HFFc6 (cell line): Measurements from ENCODE around the gene CD244. TPM values are rescaled to one million over a fixed set of nuclear protein-coding genes. Genes with fewer than 3 reads are reported as not detected.

Experiments used
- DNase-seq: peaks from one replicate; pipeline ENCODE4 v3.0.0-alpha.2; 2018
- H3K27ac Mint-ChIP-seq: 2 replicates; pipeline ENCODE4 v1.8.0; 2020; ENCODE audit warnings: mild to moderate bottlenecking, mixed read lengths
- H3K27me3 Mint-ChIP-seq: 2 replicates; pipeline ENCODE4 v1.8.0; 2021; ENCODE audit warnings: mild to moderate bottlenecking, moderate library complexity, mixed read lengths; ENCODE audit not compliant: insufficient read depth
- H3K36me3 Mint-ChIP-seq: 2 replicates; pipeline ENCODE4 v1.8.0; 2021; ENCODE audit warnings: low read depth, mixed read lengths
- H3K4me1 Mint-ChIP-seq: 2 replicates; pipeline ENCODE4 v1.8.0; 2020; ENCODE audit warnings: low read depth, mixed read lengths
- H3K4me3 Mint-ChIP-seq: 2 replicates; pipeline ENCODE4 v1.8.0; 2020; ENCODE audit warnings: mild to moderate bottlenecking, moderate library complexity, mixed read lengths
- H3K9me3 Mint-ChIP-seq: 2 replicates; pipeline ENCODE4 v1.8.0; 2020; ENCODE audit warnings: mild to moderate bottlenecking, mixed read lengths
- total RNA-seq, 6 experiments: library from RNA; stranded (reverse); fragmentation: NEBNext Ultra II Directional; extraction: Animal tissue kit (Norgen Biotek cat#: 25700); gene quantifications; 2 replicates in 1 of 6; 3 replicates in 5 of 6; pipeline ENCODE4 v1.2.3, GENCODE V29; 2021
- TF ChIP-seq, protein P1 (sequence below): fragments of 200-600 bp; sonication (generic); IDR thresholded peaks from 2 replicates; pipeline ENCODE4 v1.5.0; 2021; ENCODE audit warnings: antibody characterized with exemption, mild to moderate bottlenecking

Gene CD244
- total RNA-seq, 6 experiments from 2014 or later: not detected

DNA sequence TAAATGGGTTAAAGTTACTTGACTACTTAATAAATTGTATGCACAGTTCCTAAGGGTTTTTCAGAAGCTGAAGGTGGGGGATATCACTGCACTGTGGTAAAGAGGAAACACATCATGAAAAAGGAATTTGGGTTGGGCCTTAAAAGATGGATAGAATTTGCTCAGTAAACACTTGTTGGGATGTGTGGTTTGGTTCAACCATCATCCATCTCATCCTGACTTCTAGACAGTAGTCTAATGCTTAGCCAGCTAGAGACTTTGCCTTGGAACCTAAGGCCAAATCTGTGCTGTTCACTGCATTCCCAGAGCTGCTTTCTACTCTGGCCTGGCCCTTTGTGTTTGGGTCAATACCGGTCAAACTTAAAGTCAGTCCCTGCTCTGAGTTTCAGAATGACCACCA lies 36.1 kb downstream of the CD244 start:
- H3K27ac Mint-ChIP-seq: no peak overlapping the region

DNA sequence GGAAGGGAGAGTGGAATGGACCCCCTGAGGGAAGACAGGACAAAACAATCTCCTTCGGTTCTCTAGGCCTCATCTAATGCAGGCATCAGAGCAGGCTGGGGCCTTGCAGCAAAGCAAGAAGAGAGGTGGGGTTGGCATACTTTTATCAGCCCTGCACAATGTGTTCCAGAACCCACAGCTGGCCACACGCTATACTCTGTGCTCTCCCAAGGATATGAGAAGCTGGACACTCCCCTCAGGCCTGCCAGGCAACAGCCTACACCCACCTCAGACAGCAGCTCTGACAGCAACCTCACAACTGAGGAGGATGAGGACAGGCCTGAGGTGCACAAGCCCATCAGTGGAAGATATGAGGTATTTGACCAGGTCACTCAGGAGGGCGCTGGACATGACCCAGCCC lies 39.4 kb downstream of the CD244 start:
- Mint-ChIP-seq H3K27me3 (peaks cover 15% of the 10 kb centered on the region), H3K4me3 (no peak overlapping the region), H3K27ac (no peak overlapping the region), H3K36me3 (no peaks in the 10 kb centered on the region), H3K9me3 (no peaks in the 10 kb centered on the region), H3K4me1 (peaks cover 18% of the 10 kb centered on the region)
- no peak for DNase-seq
- TF ChIP-seq, protein P1, sequence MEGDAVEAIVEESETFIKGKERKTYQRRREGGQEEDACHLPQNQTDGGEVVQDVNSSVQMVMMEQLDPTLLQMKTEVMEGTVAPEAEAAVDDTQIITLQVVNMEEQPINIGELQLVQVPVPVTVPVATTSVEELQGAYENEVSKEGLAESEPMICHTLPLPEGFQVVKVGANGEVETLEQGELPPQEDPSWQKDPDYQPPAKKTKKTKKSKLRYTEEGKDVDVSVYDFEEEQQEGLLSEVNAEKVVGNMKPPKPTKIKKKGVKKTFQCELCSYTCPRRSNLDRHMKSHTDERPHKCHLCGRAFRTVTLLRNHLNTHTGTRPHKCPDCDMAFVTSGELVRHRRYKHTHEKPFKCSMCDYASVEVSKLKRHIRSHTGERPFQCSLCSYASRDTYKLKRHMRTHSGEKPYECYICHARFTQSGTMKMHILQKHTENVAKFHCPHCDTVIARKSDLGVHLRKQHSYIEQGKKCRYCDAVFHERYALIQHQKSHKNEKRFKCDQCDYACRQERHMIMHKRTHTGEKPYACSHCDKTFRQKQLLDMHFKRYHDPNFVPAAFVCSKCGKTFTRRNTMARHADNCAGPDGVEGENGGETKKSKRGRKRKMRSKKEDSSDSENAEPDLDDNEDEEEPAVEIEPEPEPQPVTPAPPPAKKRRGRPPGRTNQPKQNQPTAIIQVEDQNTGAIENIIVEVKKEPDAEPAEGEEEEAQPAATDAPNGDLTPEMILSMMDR: no peak

More for the DNA sequence above, 36.1 kb downstream of the CD244 start:
- Mint-ChIP-seq H3K4me3 (no peak overlapping the region), H3K9me3 (no peaks in the 10 kb centered on the region), H3K36me3 (no peaks in the 10 kb centered on the region), H3K4me1 (peaks cover 18% of the 10 kb centered on the region), H3K27me3 (peaks cover 9% of the 10 kb centered on the region)
- TF ChIP-seq, protein P1: no peak
- DNase-seq: peak; percentile 6

DNA sequence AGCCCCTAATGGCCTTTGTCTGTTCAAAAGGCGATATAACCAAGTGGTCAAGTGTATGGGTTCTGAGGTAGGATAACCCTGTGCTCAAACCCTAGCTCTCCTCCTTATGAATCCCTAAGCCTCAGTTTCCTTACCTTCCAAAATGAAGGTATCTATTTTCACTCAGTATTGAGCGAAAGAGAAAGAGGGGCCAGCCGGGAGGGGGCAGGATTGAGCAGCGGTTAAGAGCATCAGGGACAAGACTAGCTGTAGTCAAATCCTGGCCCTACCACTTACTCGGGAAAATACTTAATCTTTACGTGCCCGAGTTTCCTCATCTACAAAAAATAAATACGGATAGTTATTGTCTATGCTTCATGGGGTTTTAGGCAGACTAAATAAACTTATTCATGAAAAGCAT lies 41.1 kb downstream of the CD244 start:
- Mint-ChIP-seq H3K36me3 (no peaks in the 10 kb centered on the region), H3K27ac (no peak overlapping the region), H3K9me3 (no peaks in the 10 kb centered on the region), H3K4me3 (no peak overlapping the region), H3K27me3 (peaks cover 13% of the 10 kb centered on the region), H3K4me1 (peaks cover 9% of the 10 kb centered on the region)
- TF ChIP-seq, protein P1: peak; percentile 51
- no peak for DNase-seq

DNA sequence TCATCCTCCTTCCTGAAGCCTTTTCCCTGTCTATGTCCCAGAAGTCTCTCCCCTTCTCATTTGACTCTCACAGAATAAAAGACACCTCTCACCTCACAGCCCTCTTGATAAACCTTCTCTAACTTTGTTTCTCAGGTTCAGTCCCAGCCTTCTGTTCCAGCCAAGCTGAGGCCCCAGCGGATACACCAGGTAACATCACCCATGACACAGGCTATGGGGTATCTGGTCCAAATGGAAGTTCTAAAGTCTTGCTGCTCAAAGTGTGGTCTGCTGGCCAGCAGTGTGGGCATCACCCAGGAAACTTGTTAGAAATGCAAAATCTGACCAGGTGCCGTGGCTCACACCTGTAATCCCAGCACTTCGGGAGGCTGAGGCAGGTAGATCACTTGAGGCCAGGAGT lies 43.5 kb downstream of the CD244 start:
- H3K4me3 Mint-ChIP-seq: no peak overlapping the region
- H3K9me3 Mint-ChIP-seq: no peaks in the 10 kb centered on the region
- no peak overlapping the region for H3K27ac Mint-ChIP-seq
- no peaks in the 10 kb centered on the region for H3K4me1 Mint-ChIP-seq
- TF ChIP-seq, protein P1: no peak
- H3K27me3 Mint-ChIP-seq: peaks cover 10% of the 10 kb centered on the region
- no peak for DNase-seq
- H3K36me3 Mint-ChIP-seq: no peaks in the 10 kb centered on the region

DNA sequence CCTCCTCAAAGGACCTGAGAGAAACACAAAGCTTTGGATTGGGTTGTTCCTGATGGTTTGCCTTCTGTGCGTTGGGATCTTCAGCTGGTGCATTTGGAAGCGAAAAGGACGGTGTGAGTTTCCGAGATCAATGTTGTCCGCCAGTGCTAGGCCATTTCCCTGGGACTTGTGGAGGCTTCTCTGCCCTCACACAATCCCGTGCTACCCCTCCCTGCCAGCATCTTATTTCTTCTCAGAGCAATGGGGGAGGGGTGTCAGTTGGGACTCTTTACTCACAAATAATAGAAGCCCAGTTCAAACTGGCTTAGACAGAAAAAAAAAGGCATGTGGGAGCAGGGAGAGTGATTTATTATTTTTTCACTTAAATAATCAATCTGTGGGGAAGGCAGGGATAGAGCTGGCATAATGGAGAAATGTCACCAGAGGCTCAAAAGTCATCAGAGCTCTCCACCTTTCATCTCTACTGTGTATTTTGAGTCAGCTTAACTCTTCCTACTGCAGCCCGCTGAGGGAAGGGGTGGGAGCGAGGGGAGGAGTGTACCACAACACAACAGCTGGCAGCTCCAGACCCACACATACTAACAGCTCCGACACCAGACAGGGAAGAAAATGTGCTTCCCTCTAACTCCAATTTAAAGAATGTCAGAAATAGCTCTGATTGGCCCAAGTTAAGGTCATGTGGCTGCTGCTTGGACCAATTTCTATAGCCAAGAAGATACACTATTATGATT lies 44.3 kb downstream of the CD244 start:
- H3K27me3 Mint-ChIP-seq: peaks cover 13% of the 10 kb centered on the region
- no peaks in the 10 kb centered on the region for H3K4me1 Mint-ChIP-seq
- H3K9me3 Mint-ChIP-seq: no peaks in the 10 kb centered on the region
- no peak overlapping the region for H3K27ac Mint-ChIP-seq
- H3K4me3 Mint-ChIP-seq: no peak overlapping the region
- H3K36me3 Mint-ChIP-seq: no peaks in the 10 kb centered on the region
- TF ChIP-seq, protein P1: no peak
- no peak for DNase-seq
